Upper lobe of left lung (tissue), 6 donors: ENCODE results near the gene SAMD11. TPM values are rescaled to one million over a fixed set of nuclear protein-coding genes. Genes with fewer than 3 reads are reported as not detected.

Experiments
- ATAC-seq, 2 donors: fragments of 200-7000 bp; cut with Tn5 transposase; one replicate each; pipeline ENCODE4 v1.9.1; 2022; ENCODE audit warnings: mild to moderate bottlenecking in 2 of 2, moderate library complexity in 2 of 2; ENCODE audit not compliant: low FRiP score in 2 of 2
- DNase-seq, 2 donors: peaks; one replicate each; pipeline ENCODE4 v3.0.0-alpha.2; 2019 to 2020
- H3K27ac ChIP-seq, 4 donors: fragments of 200-600 bp; sonication (generic); one replicate each; pipeline ENCODE4 v1.5.1; 2016 to 2019
- H3K27me3 ChIP-seq, 4 donors: fragments of 200-600 bp; sonication (generic); one replicate each; pipeline ENCODE4 v1.5.1; 2017 to 2019
- H3K36me3 ChIP-seq, 4 donors: fragments of 200-600 bp; sonication (generic); one replicate each; pipeline ENCODE4 v1.5.1; 2016 to 2019
- H3K4me1 ChIP-seq, 4 donors: fragments of 200-600 bp; sonication (generic); one replicate each; pipeline ENCODE4 v1.5.1; 2018 to 2019
- H3K4me3 ChIP-seq, 4 donors: fragments of 200-600 bp; sonication (generic); one replicate each; pipeline ENCODE4 v1.5.1; 2017 to 2019; ENCODE audit warnings: mild to moderate bottlenecking in 2 of 4, moderate library complexity in 1 of 4
- H3K9me3 ChIP-seq, 4 donors: fragments of 200-600 bp; sonication (generic); one replicate each; pipeline ENCODE4 v1.5.1; 2018 to 2019
- EP300 ChIP-seq, 4 donors: sonication (generic); formaldehyde crosslinking; IDR thresholded peaks; one replicate each; pipeline ENCODE4 v1.5.1; 2017; ENCODE audit warnings: antibody characterized with exemption in 4 of 4, control low read depth in 2 of 4
- POLR2A ChIP-seq, 4 donors: fragments of 450-650 bp; IDR thresholded peaks; one replicate each; pipeline ENCODE4 v1.5.1; 2016 to 2017; ENCODE audit warnings: antibody characterized with exemption in 4 of 4, mild to moderate bottlenecking in 2 of 4
- POLR2AphosphoS5 ChIP-seq, 2 donors: sonication (generic); formaldehyde crosslinking; IDR thresholded peaks; one replicate each; pipeline ENCODE4 v1.5.1; 2017; ENCODE audit warnings: antibody characterized with exemption in 2 of 2
- WGBS, 2 donors: methylation state at CpG; one replicate each; pipeline ENCODE4 v1.1.5; 2017 to 2018; 5-methylcytosine and 5-hydroxymethylcytosine counted together
- total RNA-seq, 6 donors: library from RNA; depleted of rRNA in 4 of 6; stranded (reverse); fragments of >200 nt in 4 of 6; gene quantifications; one replicate each; pipeline versions ENCODE4 v1.1.0 to v1.2.1, GENCODE V29; 2016 to 2021
- TF ChIP-seq, protein P1 (sequence below), 6 experiments: fragments of 450-650 bp in 4 of 6; fragments of 200-600 bp in 2 of 6; sonication (generic) in 2 of 6; IDR thresholded peaks; one replicate each; pipeline ENCODE4 v1.5.1; 2016 to 2019; ENCODE audit warnings: antibody characterized with exemption in 6 of 6
- donor health status: DM: no; HTN: no; CAD: no; lungs with moderate emphysema.
- donor health status: DM: no; HTN: yes; CAD: no; lungs with severe emphysema.

SAMD11 gene
- total RNA-seq, 6 donors from 2014 or later = 1.0 to 9.3 (median 2.4) TPM

DNA sequence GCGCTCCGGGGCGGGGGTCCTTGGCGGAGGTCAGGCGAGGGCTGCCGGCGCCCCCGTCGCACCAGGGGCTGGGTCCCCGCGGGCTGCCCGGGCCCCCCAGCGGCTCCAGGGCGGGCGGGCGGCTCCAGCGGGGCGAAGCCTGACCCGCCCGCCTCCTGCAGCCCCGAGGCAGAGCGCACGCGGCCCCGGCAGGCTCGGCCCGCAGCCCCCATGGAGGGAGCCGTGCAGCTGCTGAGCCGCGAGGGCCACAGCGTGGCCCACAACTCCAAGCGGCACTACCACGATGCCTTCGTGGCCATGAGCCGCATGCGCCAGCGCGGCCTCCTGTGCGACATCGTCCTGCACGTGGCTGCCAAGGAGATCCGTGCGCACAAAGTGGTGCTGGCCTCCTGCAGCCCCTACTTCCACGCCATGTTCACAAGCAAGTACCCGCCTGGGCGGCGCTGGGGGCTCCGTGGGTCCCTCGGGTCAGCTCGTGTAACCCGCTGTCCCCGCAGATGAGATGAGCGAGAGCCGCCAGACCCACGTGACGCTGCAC is 37.5 kb downstream of the SAMD11 start:
- H3K36me3 ChIP-seq = peaks cover 0 to 25% (median 15%) of the 10 kb centered on the region in 4 donors
- TF ChIP-seq, protein P1, sequence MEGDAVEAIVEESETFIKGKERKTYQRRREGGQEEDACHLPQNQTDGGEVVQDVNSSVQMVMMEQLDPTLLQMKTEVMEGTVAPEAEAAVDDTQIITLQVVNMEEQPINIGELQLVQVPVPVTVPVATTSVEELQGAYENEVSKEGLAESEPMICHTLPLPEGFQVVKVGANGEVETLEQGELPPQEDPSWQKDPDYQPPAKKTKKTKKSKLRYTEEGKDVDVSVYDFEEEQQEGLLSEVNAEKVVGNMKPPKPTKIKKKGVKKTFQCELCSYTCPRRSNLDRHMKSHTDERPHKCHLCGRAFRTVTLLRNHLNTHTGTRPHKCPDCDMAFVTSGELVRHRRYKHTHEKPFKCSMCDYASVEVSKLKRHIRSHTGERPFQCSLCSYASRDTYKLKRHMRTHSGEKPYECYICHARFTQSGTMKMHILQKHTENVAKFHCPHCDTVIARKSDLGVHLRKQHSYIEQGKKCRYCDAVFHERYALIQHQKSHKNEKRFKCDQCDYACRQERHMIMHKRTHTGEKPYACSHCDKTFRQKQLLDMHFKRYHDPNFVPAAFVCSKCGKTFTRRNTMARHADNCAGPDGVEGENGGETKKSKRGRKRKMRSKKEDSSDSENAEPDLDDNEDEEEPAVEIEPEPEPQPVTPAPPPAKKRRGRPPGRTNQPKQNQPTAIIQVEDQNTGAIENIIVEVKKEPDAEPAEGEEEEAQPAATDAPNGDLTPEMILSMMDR (IDR thresholded peaks at IDR 0.05) = no peak
- TF ChIP-seq POLR2AphosphoS5 (IDR thresholded peaks at IDR 0.05) (no peak), EP300 (IDR thresholded peaks at IDR 0.05) (no peak), POLR2A (IDR thresholded peaks at IDR 0.05) (no peak)
- H3K4me1 ChIP-seq = peaks cover 33 to 53% (median 34%) of the 10 kb centered on the region in 4 donors
- H3K4me3 ChIP-seq = peak overlapping the region; percentile 83 to 100 (median 92)
- H3K27me3 ChIP-seq = no peaks in the 10 kb centered on the region
- WGBS, 2 donors = 88 to 91% methylated on average over 13 to 14 of the region's 56 CpGs
- peak in 1 of 2 donors; percentile 87 for DNase-seq
- ATAC-seq = no peak
- no peaks in the 10 kb centered on the region for H3K9me3 ChIP-seq
- peak overlapping the region in 1 of 4 donors; percentile 78 for H3K27ac ChIP-seq

DNA sequence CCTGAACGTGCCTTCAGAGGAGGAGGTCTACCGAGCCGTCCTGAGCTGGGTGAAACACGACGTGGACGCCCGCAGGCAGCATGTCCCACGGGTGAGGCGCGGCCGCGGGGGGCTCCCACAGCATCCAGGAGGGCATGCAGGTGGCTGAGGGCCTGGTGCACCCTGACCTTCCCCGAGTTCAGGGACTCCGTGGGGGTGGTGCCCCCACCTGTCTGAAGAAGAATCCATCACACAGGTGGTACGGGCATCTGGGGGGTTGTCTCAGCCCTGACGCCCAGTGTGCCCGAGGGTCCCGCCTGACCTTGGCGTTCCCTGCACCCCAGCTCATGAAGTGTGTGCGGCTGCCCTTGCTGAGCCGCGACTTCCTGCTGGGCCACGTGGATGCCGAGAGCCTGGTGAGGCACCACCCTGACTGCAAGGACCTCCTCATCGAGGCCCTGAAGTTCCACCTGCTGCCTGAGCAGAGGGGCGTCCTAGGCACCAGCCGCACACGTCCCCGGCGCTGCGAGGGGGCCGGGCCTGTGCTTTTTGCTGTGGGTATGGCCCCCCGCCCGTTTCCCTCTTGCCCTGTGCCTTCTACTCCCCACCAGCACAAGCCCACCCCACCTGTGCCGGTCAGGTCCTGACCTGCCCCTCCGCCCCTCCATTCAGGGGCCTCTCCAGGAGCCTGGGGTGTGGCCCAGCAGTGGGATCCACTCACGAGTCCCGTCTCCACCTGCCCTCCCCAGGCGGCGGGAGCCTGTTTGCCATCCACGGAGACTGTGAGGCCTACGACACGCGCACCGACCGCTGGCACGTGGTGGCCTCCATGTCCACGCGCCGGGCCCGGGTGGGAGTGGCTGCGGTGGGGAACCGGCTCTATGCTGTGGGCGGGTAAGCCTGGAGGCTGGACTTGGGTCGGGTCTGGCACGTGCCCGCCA is 38.9 kb downstream of the SAMD11 start:
- no peak overlapping the region for H3K27ac ChIP-seq
- DNase-seq (peak in 1 of 2 donors; percentile 85), ATAC-seq (no peak)
- H3K36me3 ChIP-seq = peaks cover 0 to 14% (median 7%) of the 10 kb centered on the region in 4 donors
- WGBS, 2 donors = 94 to 100% methylated on average over 9 to 54 of the region's 57 CpGs
- no peak overlapping the region for H3K4me3 ChIP-seq
- peaks cover 37 to 55% (median 42%) of the 10 kb centered on the region in 4 donors for H3K4me1 ChIP-seq
- H3K27me3 ChIP-seq = no peaks in the 10 kb centered on the region
- TF ChIP-seq POLR2AphosphoS5 (IDR thresholded peaks at IDR 0.05) (no peak), POLR2A (IDR thresholded peaks at IDR 0.05) (no peak), EP300 (IDR thresholded peaks at IDR 0.05) (no peak)
- TF ChIP-seq, protein P1 (IDR thresholded peaks at IDR 0.05) = no peak
- no peaks in the 10 kb centered on the region for H3K9me3 ChIP-seq

DNA sequence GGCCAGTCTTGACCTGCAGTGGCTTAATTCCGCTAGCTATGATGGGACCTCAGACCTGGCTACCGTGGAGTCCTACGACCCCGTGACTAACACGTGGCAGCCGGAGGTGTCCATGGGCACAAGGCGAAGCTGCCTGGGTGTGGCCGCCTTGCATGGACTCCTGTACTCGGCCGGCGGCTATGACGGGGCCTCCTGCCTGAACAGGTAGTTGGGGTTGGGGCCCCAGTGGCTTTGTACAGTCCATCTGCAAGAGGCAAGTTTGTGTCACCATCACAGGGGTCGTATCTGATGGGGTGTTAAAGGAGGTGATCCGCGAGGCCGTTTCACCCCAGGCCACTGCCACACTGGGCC is 39.6 kb downstream of the SAMD11 start:
- Histone ChIP-seq H3K4me3 (no peak overlapping the region), H3K36me3 (peaks cover 0 to 14% (median 7%) of the 10 kb centered on the region in 4 donors), H3K27me3 (no peaks in the 10 kb centered on the region), H3K27ac (no peak overlapping the region), H3K9me3 (no peaks in the 10 kb centered on the region), H3K4me1 (peaks cover 31 to 48% (median 36%) of the 10 kb centered on the region in 4 donors)
- 96% methylated on average over 11 of the region's 16 CpGs; no CpG with 5 or more reads in 1 of the 2 donors for WGBS, 2 donors
- no peak for TF ChIP-seq POLR2AphosphoS5 (IDR thresholded peaks at IDR 0.05)
- no peak for TF ChIP-seq POLR2A (IDR thresholded peaks at IDR 0.05)
- TF ChIP-seq, protein P1 (IDR thresholded peaks at IDR 0.05) = no peak
- TF ChIP-seq EP300 (IDR thresholded peaks at IDR 0.05) = no peak
- DNase-seq (no peak), ATAC-seq (no peak)

DNA sequence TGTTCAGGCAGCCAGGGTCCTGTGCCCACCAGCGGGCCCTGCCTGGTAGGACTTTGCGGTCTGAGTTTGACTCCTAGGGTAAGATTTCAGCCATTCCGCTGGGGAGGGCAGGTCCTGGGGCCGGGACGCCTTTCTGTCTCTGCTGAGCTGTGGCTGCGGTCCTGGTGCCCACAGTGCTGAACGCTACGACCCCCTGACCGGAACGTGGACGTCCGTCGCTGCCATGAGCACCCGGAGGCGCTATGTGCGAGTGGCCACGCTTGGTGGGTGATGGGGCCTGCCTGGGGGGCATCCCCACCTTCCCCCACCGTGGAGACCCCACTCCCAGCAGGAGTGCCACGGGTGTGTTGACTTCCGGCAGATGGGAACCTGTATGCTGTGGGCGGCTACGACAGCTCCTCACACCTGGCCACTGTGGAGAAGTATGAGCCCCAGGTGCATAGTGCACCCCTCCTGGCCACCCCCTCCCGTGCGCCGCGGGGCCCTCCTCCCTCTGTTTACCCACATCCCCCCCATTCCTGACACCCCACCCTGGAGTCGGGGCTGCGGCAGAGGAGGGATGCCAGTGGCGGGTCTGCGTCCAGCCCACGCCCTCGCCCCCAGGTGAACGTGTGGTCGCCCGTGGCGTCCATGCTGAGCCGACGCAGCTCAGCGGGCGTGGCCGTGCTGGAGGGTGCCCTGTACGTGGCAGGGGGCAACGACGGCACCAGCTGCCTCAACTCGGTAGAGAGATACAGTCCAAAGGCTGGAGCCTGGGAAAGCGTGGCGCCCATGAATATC is 40.2 kb downstream of the SAMD11 start:
- peak in 1 of 2 donors; percentile 79 for DNase-seq

More for the DNA sequence above, 40.2 kb downstream of the SAMD11 start:
- no peak for ATAC-seq
- Histone ChIP-seq H3K4me3 (no peak overlapping the region), H3K27me3 (no peaks in the 10 kb centered on the region), H3K9me3 (no peaks in the 10 kb centered on the region), H3K27ac (no peak overlapping the region), H3K36me3 (peaks cover 0 to 14% (median 7%) of the 10 kb centered on the region in 4 donors), H3K4me1 (peaks cover 27 to 42% (median 33%) of the 10 kb centered on the region in 4 donors)
- WGBS, 2 donors = 93 to 96% methylated on average over 13 to 36 of the region's 47 CpGs
- TF ChIP-seq POLR2A (IDR thresholded peaks at IDR 0.05) = no peak
- no peak for TF ChIP-seq POLR2AphosphoS5 (IDR thresholded peaks at IDR 0.05)
- TF ChIP-seq, protein P1 (IDR thresholded peaks at IDR 0.05) = no peak
- no peak for TF ChIP-seq EP300 (IDR thresholded peaks at IDR 0.05)
